SH-SY5Y (cell line): ENCODE measurements around the gene FGFR4.

Experiments
- GATA2 ChIP-seq: IDR thresholded peaks from 2 replicates; pipeline ENCODE4 v1.6.1; 2011; ENCODE audit warnings: mild to moderate bottlenecking, low read depth, low read length
- GATA3 ChIP-seq: IDR thresholded peaks from 2 replicates; pipeline ENCODE4 v1.6.1; 2011; ENCODE audit warnings: low read depth, mild to moderate bottlenecking, low read length, moderate library complexity

DNA sequence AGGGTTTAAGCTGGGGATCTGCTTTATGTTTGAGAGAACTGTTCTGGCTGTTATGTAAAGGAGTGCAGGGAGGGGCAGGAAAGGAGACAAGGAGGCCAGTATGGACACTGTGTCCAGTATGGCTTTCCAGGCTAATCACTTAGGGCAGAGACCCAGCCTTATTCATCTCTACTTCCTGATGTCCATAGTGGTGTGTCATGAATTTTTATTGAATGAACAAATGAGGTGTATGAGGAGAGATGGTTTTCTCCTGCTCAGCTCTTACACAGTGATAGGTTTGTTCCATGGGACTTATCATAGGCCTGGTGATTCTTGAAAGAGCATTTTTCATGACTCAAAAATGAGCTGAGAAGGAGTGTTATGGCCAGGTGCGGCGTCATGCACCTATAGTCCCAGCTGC, 20.5 kb upstream of the FGFR4 start:
- TF ChIP-seq GATA3 (no peak), GATA2 (no peak)
